Kidney epithelial cell (primary cell): Measurements from ENCODE around the gene MINDY2. TPM values are rescaled to one million over a fixed set of nuclear protein-coding genes. Genes with fewer than 3 reads are reported as not detected.

ENCODE experiments used
- DNase-seq: peaks from one replicate; pipeline ENCODE4 v3.0.0-alpha.2; 2010; ENCODE audit warnings: low read depth
- H3K27me3 ChIP-seq: 2 replicates; pipeline ENCODE4 v1.6.0; 2011; ENCODE audit warnings: low read length; ENCODE audit not compliant: control insufficient read depth, insufficient read depth
- H3K36me3 ChIP-seq: 2 replicates; pipeline ENCODE4 v1.5.1; 2011; ENCODE audit warnings: low read length; ENCODE audit not compliant: control insufficient read depth, insufficient read depth
- H3K4me3 ChIP-seq: 2 replicates; pipeline ENCODE4 v1.5.1; 2011; ENCODE audit warnings: low read depth, mild to moderate bottlenecking, control low read depth, low read length
- total RNA-seq: library from RNA; depleted of rRNA; stranded (reverse); fragments of >200 nt; gene quantifications from 2 replicates; pipeline ENCODE4 v1.2.3, GENCODE V29; 2015
- TF ChIP-seq, protein P1 (sequence below): IDR thresholded peaks from 2 replicates; pipeline ENCODE4 v1.5.1; 2011; ENCODE audit warnings: mild to moderate bottlenecking, moderate library complexity, low read length, control low read depth, inconsistent platforms; ENCODE audit not compliant: insufficient read depth, poor library complexity, severe bottlenecking

Gene MINDY2
- 21.8 and 25.7 TPM in 2 replicates for total RNA-seq

GRCh38 chr15:58770857-58771620, at the start of gene MINDY2:
MINDY2 (plus strand) TSS chr15:58771302; CDS start chr15:58771396, 94 bp downstream.
- H3K27me3 ChIP-seq, result no peaks in the 10 kb centered on the region
- TF ChIP-seq, protein P1, sequence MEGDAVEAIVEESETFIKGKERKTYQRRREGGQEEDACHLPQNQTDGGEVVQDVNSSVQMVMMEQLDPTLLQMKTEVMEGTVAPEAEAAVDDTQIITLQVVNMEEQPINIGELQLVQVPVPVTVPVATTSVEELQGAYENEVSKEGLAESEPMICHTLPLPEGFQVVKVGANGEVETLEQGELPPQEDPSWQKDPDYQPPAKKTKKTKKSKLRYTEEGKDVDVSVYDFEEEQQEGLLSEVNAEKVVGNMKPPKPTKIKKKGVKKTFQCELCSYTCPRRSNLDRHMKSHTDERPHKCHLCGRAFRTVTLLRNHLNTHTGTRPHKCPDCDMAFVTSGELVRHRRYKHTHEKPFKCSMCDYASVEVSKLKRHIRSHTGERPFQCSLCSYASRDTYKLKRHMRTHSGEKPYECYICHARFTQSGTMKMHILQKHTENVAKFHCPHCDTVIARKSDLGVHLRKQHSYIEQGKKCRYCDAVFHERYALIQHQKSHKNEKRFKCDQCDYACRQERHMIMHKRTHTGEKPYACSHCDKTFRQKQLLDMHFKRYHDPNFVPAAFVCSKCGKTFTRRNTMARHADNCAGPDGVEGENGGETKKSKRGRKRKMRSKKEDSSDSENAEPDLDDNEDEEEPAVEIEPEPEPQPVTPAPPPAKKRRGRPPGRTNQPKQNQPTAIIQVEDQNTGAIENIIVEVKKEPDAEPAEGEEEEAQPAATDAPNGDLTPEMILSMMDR, result peak; percentile 27
- peak; percentile 95 for DNase-seq
- peak within 1 kb of the TSS; percentile 81 for H3K4me3 ChIP-seq
- H3K36me3 ChIP-seq, result no peaks in the 10 kb centered on the region

DNA sequence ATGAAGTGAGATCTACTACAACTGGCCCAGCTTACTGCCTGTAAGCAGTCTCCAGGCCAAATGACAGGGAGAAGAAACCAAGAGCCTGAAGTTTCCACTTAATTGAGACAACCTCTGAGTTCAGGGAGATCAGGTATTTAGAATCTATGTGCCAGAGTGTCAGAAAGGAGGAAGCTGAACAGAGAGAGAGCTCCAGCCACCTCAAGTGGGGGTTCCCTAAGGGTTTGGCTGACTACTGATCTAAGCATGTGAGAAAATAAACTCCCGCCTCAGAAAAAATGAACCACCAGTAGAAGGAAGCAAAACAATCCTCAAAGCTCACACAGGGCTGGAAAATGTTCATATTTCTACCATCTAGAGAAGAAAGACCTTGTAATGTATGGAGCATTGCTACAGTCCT, 46.6 kb upstream of the MINDY2 start:
- H3K4me3 ChIP-seq, result no peak overlapping the region
- no peaks in the 10 kb centered on the region for H3K27me3 ChIP-seq
- H3K36me3 ChIP-seq, result no peaks in the 10 kb centered on the region
- DNase-seq, result no peak
- TF ChIP-seq, protein P1, result no peak

DNA sequence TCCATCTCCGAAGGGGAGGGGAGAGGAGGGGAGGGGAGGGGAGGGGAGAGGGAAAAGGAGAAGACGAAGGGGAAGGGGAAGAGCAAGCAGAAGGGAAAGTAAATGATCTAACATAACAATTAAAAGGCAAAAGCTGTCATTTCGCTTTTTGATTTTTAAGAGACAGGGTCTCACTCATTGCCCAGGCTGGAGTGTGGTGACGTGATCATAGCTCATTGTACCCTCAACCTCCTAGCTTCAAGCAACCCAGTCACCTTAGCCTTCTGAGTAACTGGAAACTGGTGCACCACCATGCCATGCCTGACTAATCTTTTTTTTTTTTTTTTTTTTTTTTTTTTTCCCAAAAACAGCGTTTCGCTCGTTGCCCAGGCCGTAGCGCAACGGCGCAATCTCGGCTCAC, 44.2 kb upstream of the MINDY2 start:
- TF ChIP-seq, protein P1, result no peak
- H3K4me3 ChIP-seq, result no peak overlapping the region
- no peak for DNase-seq
- no peaks in the 10 kb centered on the region for H3K27me3 ChIP-seq
- H3K36me3 ChIP-seq, result no peaks in the 10 kb centered on the region

DNA sequence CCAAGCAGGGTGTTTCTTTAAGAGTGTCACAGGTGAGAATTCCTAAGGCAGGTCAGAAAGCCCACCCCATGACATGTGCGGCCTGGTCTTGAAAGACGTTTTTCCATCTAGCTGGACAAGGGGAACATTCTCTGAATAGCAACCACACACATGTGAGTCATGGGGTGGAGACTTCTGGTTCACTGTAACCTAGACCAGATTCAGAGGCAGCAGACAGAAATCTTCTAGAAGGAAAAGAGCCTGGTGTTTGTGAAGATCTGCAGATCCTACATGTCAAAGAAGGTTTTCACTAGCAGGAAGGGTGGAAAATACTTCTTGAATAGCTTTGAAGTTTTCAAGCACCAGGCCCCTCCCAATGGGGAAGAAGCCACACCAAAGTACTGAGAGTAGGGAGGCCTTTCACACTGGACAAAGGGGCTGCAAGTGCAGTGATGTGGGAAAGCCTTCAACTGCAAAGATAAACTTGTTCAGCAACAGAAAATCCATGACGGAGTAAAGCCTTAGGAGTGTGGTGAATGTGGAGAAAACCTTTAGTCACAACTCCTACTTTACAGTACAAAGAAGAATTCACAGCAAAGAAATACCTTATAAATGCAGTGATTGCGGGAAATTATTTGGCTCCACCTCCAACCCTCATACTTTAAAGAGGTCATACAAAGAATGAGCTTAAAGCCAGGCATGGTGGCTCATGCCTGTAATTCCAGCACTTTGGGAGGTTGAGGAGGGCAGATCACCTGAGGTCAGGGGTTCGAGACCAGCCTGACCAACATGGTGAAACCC, 39.2 kb upstream of the MINDY2 start:
- Histone ChIP-seq H3K27me3 (no peaks in the 10 kb centered on the region), H3K36me3 (no peaks in the 10 kb centered on the region), H3K4me3 (no peak overlapping the region)
- TF ChIP-seq, protein P1, result no peak
- DNase-seq, result peak; percentile 65

DNA sequence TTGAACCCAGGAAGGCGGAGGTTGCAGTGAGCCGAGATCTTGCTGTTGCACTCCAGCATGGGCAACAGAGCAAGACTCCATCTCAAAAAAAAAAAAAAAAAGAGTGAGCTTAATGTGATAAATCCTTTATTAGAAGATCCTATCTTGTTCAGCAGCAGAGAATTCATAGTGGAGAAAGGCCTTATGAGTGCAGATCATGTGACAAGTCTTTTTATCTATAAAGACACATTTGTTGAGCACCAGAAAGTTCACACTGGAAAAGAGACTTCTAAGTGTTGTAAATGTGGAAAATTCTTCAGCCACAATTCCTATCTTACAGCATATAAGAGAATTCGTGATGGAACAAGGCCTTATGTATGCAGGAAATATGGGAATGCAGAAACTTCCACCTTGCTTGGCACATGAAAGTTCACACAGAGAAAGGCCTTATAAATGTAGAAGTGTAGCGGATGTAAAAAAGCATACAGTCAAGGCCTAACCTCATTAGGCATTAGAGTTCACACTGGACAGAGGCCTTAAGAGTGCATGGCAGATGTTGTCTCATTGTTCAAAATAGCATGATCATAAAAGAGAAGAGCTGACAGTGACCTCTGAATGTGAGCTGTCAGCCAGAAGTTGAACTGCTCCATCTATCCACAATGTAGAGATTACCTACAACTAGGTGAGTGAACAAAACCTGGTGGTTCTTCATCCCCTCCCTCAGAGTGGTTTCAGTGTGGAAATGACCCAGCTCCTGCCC, 38.3 kb upstream of the MINDY2 start:
- no peak overlapping the region for H3K4me3 ChIP-seq
- H3K36me3 ChIP-seq, result no peaks in the 10 kb centered on the region
- no peaks in the 10 kb centered on the region for H3K27me3 ChIP-seq
- TF ChIP-seq, protein P1, result no peak
- no peak for DNase-seq
